CD1c-positive myeloid dendritic cell (primary cell): ENCODE measurements around the gene SPEM2.
A peak's percentile ranks its signal among the peaks of the same experiment; 100 is the strongest.
"Not testable (repeated sequence)": the region's sequence is repeated elsewhere in the genome, so short reads cannot be mapped to it uniquely, and the experiment has no call there.

ENCODE experiments used
- DNase-seq: peaks from one replicate; pipeline ENCODE4 v3.0.0-alpha.2; 2016; ENCODE audit errors: extremely low spot score

Gene SPEM2

GRCh38 chr17:7471729-7472128 lies 46.3 kb downstream of the SPEM2 start:
- no peak for DNase-seq

DNA sequence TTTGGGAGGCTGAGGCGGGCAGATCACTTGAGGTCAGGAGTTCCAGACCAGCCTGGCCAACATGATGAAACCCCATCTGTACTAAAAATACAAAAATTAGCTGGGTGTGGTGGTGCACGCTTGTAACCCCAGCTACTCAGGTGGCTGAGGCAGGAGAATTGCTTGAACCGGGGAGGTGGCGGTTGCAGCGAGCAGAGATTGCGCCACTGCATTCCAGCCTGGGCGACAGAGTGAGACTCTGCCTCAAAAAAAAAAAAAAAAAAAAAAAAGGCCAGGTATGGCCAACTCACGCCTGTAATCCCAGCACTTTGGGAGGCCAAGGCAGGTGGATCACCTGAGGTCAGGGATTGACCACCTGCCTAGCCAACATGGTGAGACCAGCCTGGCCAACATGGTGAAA lies 49.4 kb downstream of the SPEM2 start:
- DNase-seq, result not testable (repeated sequence)

- peak; percentile 77 for DNase-seq
These were observed 50.5 kb downstream of the SPEM2 start for GRCh38 chr17:7475764-7476422.

- DNase-seq, result no peak
These were observed 51.1 kb downstream of the SPEM2 start for GRCh38 chr17:7476494-7476893.

- no peak for DNase-seq
These were observed 51.5 kb downstream of the SPEM2 start for GRCh38 chr17:7476951-7477350.
